GM18909 (cell line): ENCODE data around the gene ANAPC4.

Experiments used
- ATAC-seq: cut with Tn5 transposase; IDR thresholded peaks from one replicate; pipeline ENCODE4 v1.9.1; 2021; ENCODE audit warnings: mild to moderate bottlenecking; ENCODE audit not compliant: unreplicated experiment, poor library complexity

The ANAPC4 gene

DNA sequence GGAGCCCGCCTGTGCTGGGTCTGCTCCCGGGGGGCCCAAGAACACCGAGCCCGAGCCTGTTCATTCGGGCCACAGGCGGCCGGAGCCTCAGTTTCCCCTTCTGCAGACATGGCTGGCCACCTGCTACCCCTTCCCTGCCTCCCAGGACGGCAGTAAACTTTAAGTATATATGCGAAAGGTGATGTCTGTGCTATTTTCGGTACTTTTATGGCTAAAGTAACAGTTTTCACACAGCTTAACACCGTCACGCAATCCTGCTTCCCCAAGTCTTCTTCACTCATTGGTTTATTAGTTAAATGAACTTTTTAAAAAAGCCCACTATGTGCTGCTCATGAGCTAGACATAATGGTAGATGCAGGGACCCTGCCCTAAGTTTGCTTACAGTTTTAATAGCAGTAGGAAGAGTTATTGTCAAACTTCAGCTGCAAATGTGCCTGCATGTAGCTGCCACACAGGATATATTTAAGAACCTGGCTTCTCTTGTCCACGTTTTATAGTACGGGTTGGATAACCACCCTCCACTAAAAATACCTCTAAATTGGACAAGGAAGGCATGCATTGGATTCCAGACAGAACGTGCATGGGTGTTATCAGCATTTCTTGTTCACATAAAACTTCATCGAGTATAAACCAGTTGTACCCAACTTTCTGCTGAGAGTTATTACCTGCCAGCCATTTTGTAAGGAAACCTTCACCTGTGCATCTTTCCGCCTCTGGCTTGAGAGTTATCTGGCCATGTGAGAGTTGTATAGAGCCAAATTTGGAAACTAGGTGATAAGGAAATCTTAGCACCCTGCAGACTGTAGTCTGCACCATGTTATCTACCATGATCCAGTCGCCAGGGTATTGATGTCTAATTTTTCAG is 741 bp downstream of the ANAPC4 start:
- peak; percentile 1 for ATAC-seq

DNA sequence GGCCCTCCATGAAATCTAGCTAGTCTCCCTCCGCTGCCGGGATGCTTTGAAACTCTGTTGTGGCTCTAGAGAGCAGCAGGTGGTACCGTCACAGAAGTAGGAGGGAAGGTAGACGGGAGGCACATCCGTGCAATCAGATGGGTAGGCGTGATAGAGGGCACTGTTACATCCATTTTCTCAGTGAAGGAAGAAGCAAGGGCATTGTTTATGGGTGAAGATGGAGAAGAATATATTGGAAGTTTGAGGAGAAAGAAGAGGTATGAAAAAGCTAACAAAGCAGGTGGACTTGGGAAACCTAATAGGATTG is 1.3 kb downstream of the ANAPC4 start:
- ATAC-seq: no peak

DNA sequence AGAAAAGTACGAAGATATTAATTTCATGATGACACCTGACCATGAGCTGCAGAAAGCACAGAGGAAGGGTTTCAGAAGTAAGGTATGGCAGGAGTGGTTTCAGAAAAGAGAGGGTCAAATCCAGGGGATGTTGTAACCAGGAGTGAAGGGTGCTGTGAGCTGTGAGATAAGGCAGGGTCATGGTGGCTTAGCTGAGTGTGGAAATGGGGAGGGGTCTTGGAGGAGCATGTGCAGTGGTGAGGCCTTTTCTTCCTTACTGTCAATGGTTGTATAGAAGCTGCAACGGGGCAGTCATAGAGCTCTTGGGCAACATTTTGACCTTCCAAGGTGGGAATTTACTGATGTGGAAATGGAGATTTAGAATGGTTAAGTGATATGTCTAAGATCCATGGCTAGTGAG is 2.5 kb downstream of the ANAPC4 start:
- no peak for ATAC-seq

DNA sequence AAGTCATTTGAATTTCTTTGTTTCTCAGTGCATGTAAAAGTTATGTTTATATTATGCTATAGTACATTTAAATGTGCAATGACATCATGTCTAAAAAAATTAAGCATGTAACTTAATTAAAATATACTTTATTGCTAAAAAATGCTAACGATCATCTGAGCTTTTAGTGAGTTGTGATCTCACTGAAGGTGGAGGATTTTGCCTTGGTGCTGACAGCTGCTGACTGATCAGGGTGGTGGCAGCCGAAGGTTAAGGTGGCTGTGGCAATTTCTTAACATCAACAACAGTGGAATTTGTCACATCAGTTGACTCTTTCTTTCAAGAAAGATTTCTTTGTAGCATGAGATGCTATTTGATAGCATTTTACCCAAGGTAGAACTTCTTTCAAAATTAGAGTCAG is 6.6 kb downstream of the ANAPC4 start:
- no peak for ATAC-seq

DNA sequence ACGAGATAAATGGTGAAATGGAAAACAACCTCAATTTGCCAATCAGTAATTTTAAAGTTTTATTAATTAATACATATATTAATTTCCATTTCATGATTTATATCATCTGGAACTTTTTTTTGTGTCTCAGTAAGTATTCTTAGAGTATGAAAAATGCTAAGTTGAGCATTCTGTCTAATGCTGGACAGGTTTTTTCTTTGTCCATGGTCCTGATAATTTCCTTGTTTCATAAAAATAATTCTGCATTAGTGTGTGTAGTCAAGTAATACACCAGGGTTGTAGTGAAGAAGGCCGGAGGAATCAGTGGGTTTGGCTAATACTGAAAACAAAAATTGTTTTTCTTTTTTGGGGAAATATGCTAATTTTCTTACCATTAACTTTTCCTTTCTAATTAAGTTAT is 9.9 kb downstream of the ANAPC4 start:
- ATAC-seq: no peak

DNA sequence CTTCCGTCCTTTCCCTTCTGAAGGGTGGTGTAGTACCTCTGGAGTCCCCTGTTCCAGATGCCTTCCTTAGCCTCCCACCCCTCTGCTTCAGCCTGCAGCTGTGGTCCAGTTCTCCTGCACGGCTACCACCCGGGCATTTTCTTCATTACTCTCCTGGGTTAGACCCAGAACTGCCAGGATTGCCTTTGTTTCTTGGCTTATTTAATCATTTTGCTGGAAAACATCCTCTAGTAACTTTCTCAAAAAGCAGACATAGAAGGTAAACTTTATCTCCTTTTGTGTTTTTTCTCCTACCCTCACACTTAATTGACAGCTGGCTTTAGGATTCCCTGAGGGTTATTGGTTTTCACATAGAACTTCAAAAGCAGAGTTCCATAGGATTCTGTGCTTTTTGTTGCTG is 20.2 kb downstream of the ANAPC4 start:
- no peak for ATAC-seq

DNA sequence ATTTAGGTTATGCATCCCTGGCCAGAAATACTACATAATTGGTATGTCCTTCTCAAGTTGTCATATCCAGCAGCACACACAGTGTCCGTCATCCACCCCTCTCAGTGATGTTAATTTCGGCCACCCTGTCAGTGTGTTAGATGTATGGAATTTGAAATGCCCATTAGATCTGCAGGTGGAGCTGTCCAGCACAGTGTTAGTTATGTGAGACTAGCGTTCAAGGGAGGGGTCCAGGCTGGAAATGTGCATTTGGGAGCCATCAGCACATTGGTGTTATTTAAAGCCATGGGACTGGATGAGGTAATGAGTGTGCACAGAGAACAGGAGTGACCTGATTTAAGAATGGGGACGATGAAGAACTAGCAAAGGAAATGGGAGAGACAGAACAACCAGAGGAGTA is 22.4 kb downstream of the ANAPC4 start:
- ATAC-seq: no peak

DNA sequence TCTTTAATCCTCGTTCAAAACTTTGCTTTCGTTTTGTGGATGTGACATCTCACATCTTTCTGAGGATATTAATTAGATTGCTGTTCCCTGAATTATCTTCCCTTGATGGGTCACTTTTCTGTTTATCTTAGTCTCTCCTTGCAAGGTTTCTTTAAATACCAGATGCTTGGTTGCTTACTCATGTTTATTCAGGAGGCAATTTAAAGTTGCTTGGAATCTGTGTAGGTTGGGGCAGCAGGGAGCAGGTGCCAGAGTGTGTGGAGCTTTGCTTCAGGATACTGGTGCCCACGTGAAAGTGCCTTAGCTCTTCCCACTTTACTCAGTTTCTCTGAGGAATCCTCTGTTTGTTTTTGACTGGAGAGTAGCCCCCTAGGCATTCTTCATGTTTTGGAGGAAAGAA is 24.0 kb downstream of the ANAPC4 start:
- ATAC-seq: no peak

DNA sequence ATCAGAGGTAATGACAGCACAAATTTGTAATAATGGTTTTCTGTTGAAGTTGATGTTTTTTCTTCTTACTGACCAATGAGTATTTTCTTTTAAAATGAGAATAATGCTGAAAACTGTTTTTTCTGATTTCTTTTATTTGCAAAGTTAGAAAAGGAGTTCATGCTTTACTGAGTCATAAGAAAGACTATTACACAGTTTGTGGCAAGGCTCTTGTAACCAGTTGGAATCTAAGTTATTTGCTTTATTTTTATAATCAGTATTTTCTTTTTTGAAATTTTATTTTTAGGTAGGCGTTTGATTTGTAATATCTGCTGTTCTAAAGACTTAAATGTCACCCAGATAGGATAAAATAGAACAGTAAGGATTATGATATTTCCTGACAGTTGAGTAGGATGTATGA is 25.5 kb downstream of the ANAPC4 start:
- ATAC-seq: no peak

DNA sequence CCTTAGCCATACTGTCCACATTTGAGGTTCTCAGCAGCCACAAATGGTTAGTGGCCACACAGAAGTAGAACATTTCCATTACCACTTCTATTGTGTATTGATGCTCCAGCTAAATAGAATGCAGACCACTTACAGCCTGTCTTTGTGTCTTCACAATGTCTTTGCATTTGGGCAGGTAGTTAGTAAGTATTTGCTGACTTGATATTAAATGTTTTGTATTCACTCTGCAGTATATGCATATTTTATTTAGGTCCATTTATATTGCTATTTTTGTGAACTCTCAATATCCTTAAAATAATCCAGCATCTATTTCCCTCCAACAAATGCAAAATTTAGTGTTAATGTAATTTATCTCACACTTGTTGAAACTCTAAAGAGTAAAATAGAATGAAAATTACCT is 26.6 kb downstream of the ANAPC4 start:
- ATAC-seq: no peak

DNA sequence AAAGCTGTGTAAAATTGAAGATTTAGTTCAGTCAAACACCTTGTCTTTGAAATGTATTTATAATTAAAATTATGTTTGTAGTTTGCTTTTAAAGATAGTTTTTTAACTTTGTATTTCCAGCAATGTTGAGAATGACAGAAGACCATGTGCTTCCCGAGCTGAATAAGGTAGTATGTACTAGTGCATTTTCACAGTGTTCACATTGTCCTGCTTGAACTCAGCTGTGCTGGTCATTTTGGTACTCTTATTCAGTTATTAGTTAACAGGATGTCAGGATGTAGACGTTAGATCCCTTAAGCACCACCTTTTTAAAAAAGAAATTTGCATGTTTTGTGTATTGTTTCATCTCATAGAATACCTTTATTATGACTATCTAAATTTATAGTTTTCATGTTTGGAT is 28.4 kb downstream of the ANAPC4 start:
- no peak for ATAC-seq

DNA sequence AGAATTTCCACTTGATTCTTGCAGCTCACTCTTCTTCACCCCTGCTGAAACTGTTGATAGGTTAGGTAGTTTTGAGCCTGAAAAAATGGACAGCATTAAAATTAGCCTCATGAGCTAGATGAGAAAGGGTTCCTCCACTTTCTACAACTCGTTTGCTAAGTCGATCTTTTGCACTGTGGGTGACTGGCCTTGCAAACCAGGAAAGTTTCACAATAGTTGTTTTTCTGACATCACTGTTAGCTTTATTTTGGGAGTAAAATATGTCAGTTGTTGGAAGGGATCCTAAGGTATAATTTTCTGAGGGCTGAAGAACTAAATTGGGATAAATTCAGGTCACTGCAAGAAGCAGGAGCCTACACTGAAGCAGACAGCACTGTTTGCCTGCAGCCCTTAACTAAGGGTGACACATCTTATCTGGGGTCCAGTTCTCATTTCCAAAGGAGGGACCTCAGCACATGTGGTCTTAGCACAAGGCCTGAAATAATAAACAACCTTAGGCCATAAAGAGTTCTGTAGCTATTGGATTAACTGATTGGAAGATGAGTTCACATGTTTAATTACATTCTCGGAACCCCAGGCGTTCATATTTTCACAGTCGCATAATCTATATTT is 29.1 kb downstream of the ANAPC4 start:
- no peak for ATAC-seq

DNA sequence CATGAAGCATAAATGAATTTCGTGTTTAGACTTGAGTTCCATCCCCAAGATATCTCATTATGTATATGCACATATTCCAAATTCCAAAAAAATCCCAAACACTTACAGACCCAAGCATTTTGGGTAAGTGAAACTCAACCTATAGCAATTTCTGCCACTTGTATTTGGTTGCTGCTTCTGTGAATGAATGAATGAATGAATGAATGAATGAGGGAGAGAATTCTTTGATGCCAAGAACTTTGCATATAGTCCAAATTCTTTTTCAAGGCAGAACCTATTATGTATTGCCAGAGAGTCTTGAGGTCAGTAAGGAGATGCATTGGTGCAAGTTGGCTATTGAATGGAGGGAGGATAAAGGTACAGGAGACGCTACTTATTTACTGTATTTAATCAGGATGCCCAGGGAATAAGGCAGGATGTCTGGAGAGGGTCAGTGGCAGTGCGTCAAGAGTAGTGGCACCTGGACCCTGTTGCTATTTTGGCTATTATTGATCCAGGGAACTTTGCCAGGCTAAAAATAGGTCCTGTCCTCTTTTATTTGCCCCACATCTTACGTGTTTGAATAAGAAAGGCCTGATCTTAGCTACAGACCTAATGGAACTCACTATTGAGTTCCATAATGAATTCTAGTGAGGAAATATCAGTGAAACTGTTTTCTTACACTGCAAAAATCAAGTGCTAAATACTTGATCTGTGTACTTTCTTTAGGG is 33.9 kb downstream of the ANAPC4 start:
- no peak for ATAC-seq

DNA sequence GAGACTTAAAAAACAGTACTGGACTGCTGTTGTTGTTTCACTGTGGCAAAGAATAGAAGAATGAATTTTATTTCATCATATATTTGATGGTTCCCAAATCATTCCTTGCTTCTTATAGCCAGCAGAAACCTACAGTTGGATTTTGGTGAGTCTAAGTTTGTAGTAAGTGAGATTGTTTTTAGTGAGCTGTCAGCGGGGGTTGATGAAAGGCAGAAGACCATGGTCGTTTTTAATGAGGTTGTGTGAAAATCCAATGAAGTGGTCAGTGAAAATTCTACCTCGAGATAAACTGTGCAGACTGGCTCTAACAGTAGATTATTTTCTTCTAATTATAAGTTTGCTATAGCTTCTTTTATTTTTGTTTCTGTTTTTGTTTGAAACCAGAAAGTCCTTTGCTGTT is 36.2 kb downstream of the ANAPC4 start:
- ATAC-seq: no peak

DNA sequence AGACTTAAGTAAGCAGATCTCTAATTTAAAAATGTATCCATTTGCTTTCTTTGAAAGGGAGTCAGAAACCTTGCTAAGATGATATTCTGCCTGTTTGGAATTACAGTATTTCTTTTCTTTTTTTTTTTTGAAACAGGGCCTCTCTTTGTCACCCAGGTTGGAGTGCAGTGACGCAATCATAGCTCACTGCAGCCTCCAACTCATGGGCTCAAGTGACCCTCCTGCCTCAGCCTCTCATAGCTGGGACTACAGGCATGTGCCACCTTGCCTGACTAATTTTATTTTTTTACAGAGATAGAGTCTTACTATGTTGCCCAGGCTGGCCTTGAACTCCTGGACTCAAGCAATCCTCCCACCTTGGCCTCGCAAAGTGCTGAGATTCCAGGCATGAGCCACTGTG is 40.0 kb downstream of the ANAPC4 start:
- ATAC-seq: no peak

DNA sequence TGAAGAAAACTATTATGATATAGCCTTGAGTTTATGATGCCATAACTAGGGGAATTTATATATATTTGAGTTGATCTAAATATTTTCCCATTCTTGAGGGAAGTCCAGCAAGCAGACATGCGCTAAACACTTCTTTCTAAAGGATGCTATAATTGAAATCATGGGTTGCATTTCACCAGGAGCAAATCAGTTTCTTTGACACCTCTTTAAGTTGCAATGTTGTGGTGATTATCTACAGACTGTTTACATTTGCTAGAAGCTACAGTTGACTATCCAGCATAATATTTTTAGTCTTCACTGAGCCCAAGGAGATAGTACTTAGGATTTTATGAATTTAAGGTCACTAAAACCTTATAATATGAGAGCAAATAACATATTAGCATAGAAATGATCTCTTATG is 43.9 kb downstream of the ANAPC4 start:
- ATAC-seq: no peak

DNA sequence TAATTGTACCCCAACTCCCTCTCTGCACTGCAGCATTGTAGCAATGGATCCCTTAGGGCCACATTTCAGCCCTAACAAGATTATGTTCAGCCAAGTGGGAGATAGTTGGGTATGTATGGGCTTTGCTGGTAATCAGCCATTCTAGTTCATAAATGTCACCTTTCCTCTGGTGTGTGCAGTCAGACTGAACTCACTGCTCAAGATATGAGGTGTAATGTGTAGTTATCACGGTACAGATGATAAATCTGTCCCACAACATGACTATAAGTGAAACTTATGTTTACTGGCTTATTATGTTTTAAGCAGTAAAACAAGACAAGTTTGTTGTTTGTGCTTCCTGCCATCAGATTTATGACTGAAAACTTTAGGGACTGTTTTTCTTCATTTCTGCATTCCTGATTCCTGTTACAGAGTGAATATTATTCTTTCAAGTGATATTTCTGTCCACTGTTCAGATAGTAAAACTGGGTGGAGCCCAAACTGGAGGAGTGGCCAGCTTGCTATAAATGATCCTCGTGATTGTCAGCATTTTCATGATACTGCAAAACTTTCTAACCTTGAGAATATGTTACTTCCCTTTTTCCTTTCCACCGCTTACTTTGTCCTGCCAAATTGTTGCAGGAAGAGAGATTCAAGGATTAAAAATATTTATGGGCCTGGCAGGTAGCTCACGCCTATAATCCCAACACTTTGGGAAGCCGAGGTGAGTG is 44.9 kb downstream of the ANAPC4 start:
- no peak for ATAC-seq

DNA sequence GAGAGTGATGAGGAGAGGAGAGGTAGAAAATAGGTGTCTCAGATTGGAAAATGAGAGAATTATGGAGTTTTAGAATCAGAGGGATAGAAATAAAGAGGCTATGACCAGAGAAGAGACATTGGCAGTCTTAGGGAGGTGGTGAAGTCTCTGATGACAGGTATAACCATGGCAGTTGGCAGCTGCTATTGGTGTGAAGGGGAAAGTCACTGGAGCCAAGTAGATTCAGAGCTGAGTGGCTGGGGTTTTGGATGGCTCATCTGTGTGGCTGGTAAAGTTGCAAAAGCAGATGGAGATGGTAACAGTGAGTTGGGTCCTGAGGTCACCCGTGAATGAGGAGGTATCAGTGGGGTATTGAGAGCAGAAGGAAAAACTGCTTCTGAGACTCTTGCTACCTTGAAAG is 46.5 kb downstream of the ANAPC4 start:
- ATAC-seq: no peak

DNA sequence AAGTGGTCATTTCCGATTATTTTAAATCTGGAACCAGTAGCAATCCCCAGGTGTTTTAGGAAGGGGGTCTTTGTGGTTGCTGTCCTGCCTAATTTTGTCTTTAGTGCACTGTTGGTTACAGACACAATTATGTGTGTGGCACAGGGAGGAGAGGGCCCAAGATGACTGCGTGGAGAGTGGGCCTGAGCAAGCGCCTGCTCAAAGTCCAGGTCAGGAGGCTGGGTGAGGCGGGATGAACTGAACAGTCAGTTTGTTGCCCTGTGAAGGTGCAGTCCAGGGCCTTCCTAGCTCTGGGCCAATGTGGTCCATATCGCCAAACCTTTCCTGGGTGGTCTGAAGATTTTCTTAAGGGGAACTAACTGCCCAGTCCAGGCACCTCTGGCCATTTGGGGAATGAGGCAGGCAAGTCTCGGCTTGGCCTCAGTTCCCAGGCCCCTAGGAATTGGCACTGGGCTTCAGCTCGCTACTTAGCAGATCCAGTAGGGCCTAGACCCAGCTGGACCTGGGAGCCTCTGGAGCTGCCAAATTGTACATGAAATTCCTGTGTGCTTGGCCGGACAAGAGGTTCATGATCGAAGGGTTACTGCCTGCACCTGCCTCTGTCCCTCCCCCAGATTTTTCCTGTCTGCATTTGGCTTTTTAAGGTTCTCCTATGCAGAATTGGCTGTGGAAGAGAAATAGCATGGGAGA is 47.6 kb downstream of the ANAPC4 start:
- no peak for ATAC-seq

DNA sequence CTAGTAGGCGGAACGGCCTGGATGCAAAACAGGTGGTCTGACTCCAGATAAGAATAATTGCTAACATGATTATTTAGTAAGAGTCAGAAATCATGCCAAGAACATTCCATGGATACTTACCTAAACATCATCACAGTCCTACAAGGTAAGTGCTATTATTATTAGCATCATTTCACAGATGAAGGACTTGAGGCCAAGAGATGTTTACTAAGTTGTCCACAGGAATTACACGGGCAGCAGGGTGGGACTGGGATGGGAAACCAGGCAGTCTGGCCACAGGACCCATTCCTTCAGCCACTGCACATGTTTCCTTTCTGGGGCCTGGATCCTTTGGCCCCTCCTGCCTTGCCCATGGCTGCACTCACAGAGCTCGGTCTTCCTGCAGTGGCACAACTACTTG is 48.3 kb downstream of the ANAPC4 start:
- ATAC-seq: no peak

DNA sequence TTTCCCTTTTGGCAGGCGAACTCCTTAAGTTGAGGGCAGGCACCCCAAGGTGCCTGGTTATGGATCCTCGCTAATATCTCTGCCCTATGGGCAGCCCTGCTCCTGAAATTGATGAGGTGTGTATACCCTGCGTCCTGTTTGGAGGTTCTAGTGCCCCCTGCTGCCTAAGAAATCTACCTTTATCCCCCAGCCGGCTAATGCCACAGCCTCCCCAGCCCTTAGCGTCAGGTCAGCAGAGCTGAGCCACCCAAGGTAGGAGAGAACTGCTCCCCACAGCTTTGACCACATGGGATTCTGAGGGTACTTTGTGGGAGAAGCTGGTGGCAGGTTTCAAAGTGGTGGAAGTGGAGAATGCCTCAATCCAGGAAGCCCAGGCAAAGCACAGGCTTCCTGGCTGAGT is 50.8 kb downstream of the ANAPC4 start:
- ATAC-seq: no peak
